Panc1 (cell line): ENCODE data around the gene KIF4A. TPM values are rescaled to one million over a fixed set of nuclear protein-coding genes. Genes with fewer than 3 reads are reported as not detected.
"Not testable (repeated sequence)": the region's sequence is repeated elsewhere in the genome, so short reads cannot be mapped to it uniquely, and the experiment has no call there.

Experiments
- ATAC-seq: fragments of 200-7000 bp; cut with Tn5 transposase; 2 replicates; pipeline ENCODE4 v1.9.1; 2020; ENCODE audit warnings: mild to moderate bottlenecking, moderate library complexity
- BruUV-seq: library from RNA; stranded (reverse); fragments of 400-500 nt; replicated peaks from 2 replicates; lab custom pipeline; 2021; lab: Mats Ljungman, UMichigan
- CTCF ChIA-PET: fragments of 300-600 bp; sonication (Branson Sonifier 250); formaldehyde crosslinking; loops from one replicate; lab custom pipeline; 2022; ENCODE audit warnings: antibody characterized with exemption; lab: Charles Lee
- POLR2A ChIA-PET: fragments of 300-600 bp; sonication (Branson Sonifier 250); formaldehyde crosslinking; loops from one replicate; lab custom pipeline; 2022; ENCODE audit warnings: antibody characterized with exemption; lab: Charles Lee
- DNase-seq: peaks from one replicate; pipeline ENCODE4 v3.0.0-alpha.2; 2010; ENCODE audit warnings: low read depth, low spot score
- H3K27ac ChIP-seq: 2 replicates; pipeline ENCODE4 v1.5.1; 2011; ENCODE audit warnings: mild to moderate bottlenecking, low read length, inconsistent platforms
- H3K27me3 ChIP-seq: fragments of 200-500 bp; sonication (Bioruptor generic); 2 replicates; pipeline ENCODE4 v1.6.0; 2014; ENCODE audit warnings: low read length, inconsistent platforms; ENCODE audit not compliant: control insufficient read depth, insufficient read depth
- H3K36me3 ChIP-seq: fragments of 200-500 bp; sonication (Bioruptor generic); 2 replicates; pipeline ENCODE4 v1.5.1; 2014; ENCODE audit warnings: inconsistent platforms, mild to moderate bottlenecking, low read length, moderate library complexity; ENCODE audit not compliant: control insufficient read depth, insufficient read depth
- H3K4me1 ChIP-seq: 2 replicates; pipeline ENCODE4 v1.5.1; 2011; ENCODE audit warnings: inconsistent platforms, mild to moderate bottlenecking, low read length, moderate library complexity; ENCODE audit not compliant: control insufficient read depth, insufficient read depth
- H3K4me3 ChIP-seq, 2 experiments: 2 replicates each; pipeline ENCODE4 v1.5.1; 2011 to 2012; ENCODE audit warnings: low read depth in 2 of 2, low read length in 2 of 2, mild to moderate bottlenecking in 2 of 2, inconsistent platforms in 1 of 2, moderate library complexity in 1 of 2
- H3K9me3 ChIP-seq: fragments of 200-500 bp; sonication (Bioruptor generic); 2 replicates; pipeline ENCODE4 v1.5.1; 2014; ENCODE audit warnings: low read depth, mild to moderate bottlenecking, inconsistent platforms, low read length, moderate library complexity; ENCODE audit not compliant: control insufficient read depth, insufficient read depth
- CTCF ChIP-seq: fragments of 450-650 bp; IDR thresholded peaks from 2 replicates; pipeline ENCODE4 v1.5.1; 2017; ENCODE audit warnings: mild to moderate bottlenecking
- POLR2AphosphoS5 ChIP-seq: IDR thresholded peaks from 2 replicates; pipeline ENCODE4 v1.6.1; 2012; ENCODE audit warnings: mild to moderate bottlenecking, low read depth, low read length, moderate library complexity
- REST ChIP-seq, 2 experiments: IDR thresholded peaks; 2 replicates each; pipeline ENCODE4 v1.6.1; 2011 to 2012; ENCODE audit warnings: low read depth in 2 of 2, control low read depth in 1 of 2, low read length in 1 of 2, mild to moderate bottlenecking in 1 of 2, moderate library complexity in 1 of 2; ENCODE audit not compliant: insufficient read depth in 1 of 2
- SIN3A ChIP-seq: IDR thresholded peaks from 2 replicates; pipeline ENCODE4 v1.6.1; 2012; ENCODE audit warnings: low read depth, mild to moderate bottlenecking, low read length, moderate library complexity, borderline replicate concordance; ENCODE audit not compliant: insufficient read depth
- TCF7L2 ChIP-seq: IDR thresholded peaks from 2 replicates; pipeline ENCODE4 v1.6.1; 2011; ENCODE audit warnings: mild to moderate bottlenecking, low read depth, low read length, inconsistent platforms
- in situ Hi-C: cut with HindIII; loops from 2 replicates; pipeline ENCODE4 v1.10.0; 2016; ENCODE audit warnings: low sequenced_read_pairs, low pct_unique_long_range_greater_than_20kb
- intact Hi-C: fragments of 100-400 bp; cut with micrococcal nuclease; formaldehyde crosslinking; loops from one replicate; pipeline ENCODE4 v1.10.0; 2022; ENCODE audit not compliant: unreplicated experiment
- total RNA-seq: library from RNA; stranded (reverse); gene quantifications from one replicate; pipeline ENCODE4 v1.2.1, GENCODE V29; 2021; ENCODE audit not compliant: unreplicated experiment

KIF4A gene
- total RNA-seq, 1 experiment from 2014 or later = 62.6 TPM

- CTCF ChIA-PET = no interaction called here
- TF ChIP-seq REST (IDR thresholded peaks at IDR 0.05; ENCODE audit: insufficient read depth in 1 of 2, low read depth in 2 of 2, low read length in 1 of 2) (peak; percentile 55 to 73; a peak in 3 of 4 replicates), CTCF (no peak)
- POLR2A ChIA-PET = no interaction called here
- DNase-seq (no peak), ATAC-seq (no peak)
- H3K27me3 ChIP-seq = peaks cover 2% of the 10 kb centered on the region; the same call in 1 of the 2 replicates
- BruUV-seq = no TSS peak
- no peaks in the 10 kb centered on the region for H3K4me1 ChIP-seq
- H3K27ac ChIP-seq = no peak overlapping the region
- intact Hi-C loops = loop anchor here (5.0 kb wide), 1 partner anchor 67 kb away; no protein-coding TSS in a partner anchor
- H3K9me3 ChIP-seq = no peaks in the 10 kb centered on the region
- in situ Hi-C loops = no loop called here
- H3K4me3 ChIP-seq = no peak overlapping the region
- no peaks in the 10 kb centered on the region for H3K36me3 ChIP-seq
Observed at GRCh38 chrX:70264784-70265183, 25.1 kb upstream of the KIF4A start.

GRCh38 chrX:70268034-70268433, 21.9 kb upstream of the KIF4A start, which contains the start of gene ARR3:
Gene ARR3 (plus strand): TSS chrX:70268334. CDS start chrX:70269386, 1,052 bp downstream.
- CTCF ChIA-PET = no interaction called here
- Histone ChIP-seq H3K9me3 (no peaks in the 10 kb centered on the region), H3K36me3 (no peaks in the 10 kb centered on the region), H3K27me3 (peaks cover 2% of the 10 kb centered on the region; the same call in 1 of the 2 replicates), H3K27ac (no peak within 1 kb of the TSS), H3K4me3 (no peak within 1 kb of the TSS), H3K4me1 (no peaks in the 10 kb centered on the region)
- DNase-seq (no peak), ATAC-seq (no peak)
- POLR2A ChIA-PET = no interaction called here
- BruUV-seq = no TSS peak
- no peak for TF ChIP-seq REST (IDR thresholded peaks at IDR 0.05; ENCODE audit: insufficient read depth in 1 of 2, low read depth in 2 of 2, low read length in 1 of 2)
- no peak for TF ChIP-seq CTCF
- no peak for TF ChIP-seq POLR2AphosphoS5
- no peak for TF ChIP-seq TCF7L2
- TF ChIP-seq SIN3A = no peak
- in situ Hi-C loops = no loop called here
- intact Hi-C loops = no loop called here

GRCh38 chrX:70274029-70274428, 15.9 kb upstream of the KIF4A start:
- H3K9me3 ChIP-seq, ATAC-seq, POLR2A ChIA-PET, H3K4me3 ChIP-seq, in situ Hi-C loops, BruUV-seq, H3K27ac ChIP-seq, DNase-seq, H3K4me1 ChIP-seq, H3K27me3 ChIP-seq, H3K36me3 ChIP-seq, intact Hi-C loops: not testable (repeated sequence)
- CTCF ChIA-PET = interaction anchor here (1.4 kb wide), 1 partner anchor 160 kb away, joined by 3 read pairs; no protein-coding TSS in a partner anchor
